H1 (cell line): ENCODE results near the gene LTBR. TPM values are rescaled to one million over a fixed set of nuclear protein-coding genes. Genes with fewer than 3 reads are reported as not detected.

Experiments
- CTCF ChIA-PET: fragments of 300-600 bp; sonication (Branson Sonifier 250); formaldehyde crosslinking; loops from one replicate; lab custom pipeline; 2021; ENCODE audit not compliant: partially characterized antibody; lab: Charles Lee
- POLR2A ChIA-PET: fragments of 300-600 bp; sonication (Branson Sonifier 250); formaldehyde crosslinking; loops from one replicate; lab custom pipeline; 2021; ENCODE audit warnings: inconsistent platforms; ENCODE audit not compliant: partially characterized antibody; lab: Charles Lee
- DNase-seq, 2 experiments: peaks; one replicate each; pipeline versions ENCODE4 v3.0.0 to v3.0.0-alpha.2; 2010 to 2022; ENCODE audit warnings: low spot score in 2 of 2, low read depth in 1 of 2, mixed read lengths in 1 of 2
- FAIRE-seq: peaks from 2 replicates; lab custom pipeline; 2011; peaks lifted over from hg19 to GRCh38; lab: Jason Lieb, UNC
- H2AFZ ChIP-seq: 2 replicates; pipeline ENCODE4 v1.8.1; 2012; ENCODE audit warnings: low read length, inconsistent platforms
- H2AK5ac ChIP-seq: 2 replicates; pipeline ENCODE4 v1.6.1; 2013; ENCODE audit warnings: low read depth, low read length
- H2BK120ac ChIP-seq: replicated peaks from 2 replicates; pipeline ENCODE3; 2013; ENCODE audit warnings: low read depth, low read length, inconsistent platforms
- H2BK12ac ChIP-seq: 2 replicates; pipeline ENCODE4 v1.6.1; 2013; ENCODE audit warnings: low read depth, low read length
- H2BK15ac ChIP-seq: 2 replicates; pipeline ENCODE4 v1.6.1; 2013; ENCODE audit warnings: low read length
- H2BK20ac ChIP-seq: 2 replicates; pipeline ENCODE4 v1.6.1; 2013; ENCODE audit warnings: low read length
- H2BK5ac ChIP-seq: 2 replicates; pipeline ENCODE4 v1.6.1; 2013; ENCODE audit warnings: low read depth, low read length
- H3K14ac ChIP-seq: 2 replicates; pipeline ENCODE4 v1.6.1; 2013; ENCODE audit warnings: inconsistent platforms; ENCODE audit not compliant: insufficient read length
- H3K18ac ChIP-seq: 2 replicates; pipeline ENCODE4 v1.6.1; 2013; ENCODE audit warnings: low read length; ENCODE audit errors: extremely low read depth
- H3K23ac ChIP-seq: 2 replicates; pipeline ENCODE4 v1.6.1; 2013; ENCODE audit warnings: inconsistent platforms; ENCODE audit not compliant: insufficient read length
- H3K23me2 ChIP-seq: 2 replicates; pipeline ENCODE4 v1.6.1; 2013; ENCODE audit warnings: low read depth, low read length
- H3K27ac ChIP-seq: 2 replicates; pipeline ENCODE4 v1.6.1; 2011; ENCODE audit warnings: low read depth, low read length, inconsistent platforms
- H3K27me3 ChIP-seq, 4 experiments: replicated peaks in 1 of 4; 1 replicate in 1 of 4; 2 replicates in 3 of 4; pipeline versions ENCODE4 v1.6.1 to v1.8.1; 2011 to 2013; ENCODE audit warnings: low read length in 3 of 4, mild to moderate bottlenecking in 3 of 4, inconsistent platforms in 2 of 4, mixed read lengths in 2 of 4, moderate library complexity in 1 of 4; ENCODE audit not compliant: control insufficient read depth in 3 of 4, insufficient read depth in 3 of 4; ENCODE audit errors: extremely low read depth in 1 of 4
- H3K36me3 ChIP-seq, 4 experiments: 2 replicates each; pipeline versions ENCODE4 v1.6.1 to v1.8.1; 2011 to 2013; ENCODE audit warnings: mild to moderate bottlenecking in 4 of 4, low read length in 3 of 4, moderate library complexity in 2 of 4, control low read depth in 1 of 4, inconsistent platforms in 1 of 4; ENCODE audit not compliant: insufficient read depth in 4 of 4, control insufficient read depth in 2 of 4
- H3K4ac ChIP-seq: replicated peaks from 2 replicates; pipeline ENCODE3; 2013; ENCODE audit warnings: low read length, low read depth, mixed read lengths, inconsistent platforms; ENCODE audit not compliant: insufficient read length
- H3K4me1 ChIP-seq, 4 experiments: replicated peaks in 1 of 4; 1 replicate in 1 of 4; 2 replicates in 3 of 4; pipeline versions ENCODE4 v1.6.1 to v1.8.1; 2011 to 2013; ENCODE audit warnings: low read length in 3 of 4, inconsistent platforms in 2 of 4, mixed read lengths in 1 of 4; ENCODE audit not compliant: insufficient read depth in 4 of 4, control insufficient read depth in 3 of 4
- H3K4me2 ChIP-seq, 2 experiments: 2 replicates each; pipeline versions ENCODE4 v1.6.1 to v1.8.1; 2011 to 2013; ENCODE audit warnings: low read depth in 2 of 2, low read length in 2 of 2, control low read depth in 1 of 2, inconsistent platforms in 1 of 2, mild to moderate bottlenecking in 1 of 2; ENCODE audit not compliant: insufficient read depth in 1 of 2
- H3K4me3 ChIP-seq, 4 experiments: fragments of 200-600, 300-600 bp in 1 of 4; sonication (generic), shearing (Covaris generic), sonication (Bioruptor Twin) in 1 of 4; 2 replicates each; pipeline versions ENCODE4 v1.5.1 to v1.8.1; 2011 to 2016; ENCODE audit warnings: low read length in 4 of 4, low read depth in 3 of 4, control low read depth in 2 of 4, inconsistent platforms in 2 of 4, mild to moderate bottlenecking in 2 of 4, mixed read lengths in 1 of 4, moderate library complexity in 1 of 4; ENCODE audit not compliant: insufficient read depth in 2 of 4; ENCODE audit errors: extremely low read depth in 1 of 4
- H3K56ac ChIP-seq: replicated peaks from 2 replicates; pipeline ENCODE3; 2013; ENCODE audit warnings: low read depth, mild to moderate bottlenecking, mixed read lengths, low read length, inconsistent platforms; ENCODE audit not compliant: insufficient read length
- H3K79me1 ChIP-seq: 2 replicates; pipeline ENCODE4 v1.6.1; 2013; ENCODE audit warnings: low read depth, low read length, control low read depth
- H3K79me2 ChIP-seq, 2 experiments: 2 replicates each; pipeline versions ENCODE4 v1.6.1 to v1.8.1; 2012 to 2013; ENCODE audit warnings: low read length in 2 of 2, mild to moderate bottlenecking in 2 of 2, inconsistent platforms in 1 of 2; ENCODE audit not compliant: insufficient read depth in 2 of 2, control insufficient read depth in 1 of 2
- H3K9ac ChIP-seq, 4 experiments: replicated peaks in 1 of 4; 1 replicate in 1 of 4; 2 replicates in 3 of 4; pipeline versions ENCODE4 v1.6.1 to v1.8.1; 2011 to 2013; ENCODE audit warnings: low read depth in 3 of 4, low read length in 3 of 4, control low read depth in 2 of 4, mild to moderate bottlenecking in 2 of 4, moderate library complexity in 2 of 4, inconsistent platforms in 1 of 4; ENCODE audit errors: extremely low read depth in 1 of 4
- H3K9me3 ChIP-seq, 2 experiments: 2 replicates each; pipeline versions ENCODE4 v1.6.1 to v1.8.1; 2012 to 2013; ENCODE audit warnings: mild to moderate bottlenecking in 2 of 2, moderate library complexity in 2 of 2, control low read depth in 1 of 2, inconsistent platforms in 1 of 2, low read depth in 1 of 2, low read length in 1 of 2, mixed read lengths in 1 of 2; ENCODE audit not compliant: insufficient read depth in 2 of 2
- H4K20me1 ChIP-seq, 2 experiments: replicated peaks in 1 of 2; 2 replicates each; pipeline versions ENCODE3 to v1.8.1; 2011 to 2013; ENCODE audit warnings: inconsistent platforms in 2 of 2, low read length in 2 of 2, mild to moderate bottlenecking in 1 of 2; ENCODE audit not compliant: insufficient read depth in 2 of 2, control insufficient read depth in 1 of 2
- H4K5ac ChIP-seq: 2 replicates; pipeline ENCODE4 v1.6.1; 2013; ENCODE audit warnings: low read length, low read depth, mixed read lengths, inconsistent platforms; ENCODE audit not compliant: insufficient read length
- H4K8ac ChIP-seq: 2 replicates; pipeline ENCODE4 v1.8.0; 2013; ENCODE audit warnings: mild to moderate bottlenecking, moderate library complexity, low read length, inconsistent platforms; ENCODE audit not compliant: insufficient read depth; ENCODE audit errors: extremely low read depth
- H4K91ac ChIP-seq: replicated peaks from 2 replicates; pipeline ENCODE3; 2013; ENCODE audit warnings: low read length, mixed read lengths, inconsistent platforms; ENCODE audit not compliant: insufficient read length
- EGR1 ChIP-seq: IDR thresholded peaks from 2 replicates; pipeline ENCODE4 v1.6.1; 2011; ENCODE audit warnings: low read depth, low read length, borderline replicate concordance
- EZH2 ChIP-seq: fragments of 200-600 bp; sonication (generic); IDR thresholded peaks from 2 replicates; pipeline ENCODE4 v1.7.1; 2012; ENCODE audit warnings: low read depth, mild to moderate bottlenecking, moderate library complexity, low read length, inconsistent platforms; ENCODE audit not compliant: severe bottlenecking
- HDAC6 ChIP-seq: IDR thresholded peaks from one replicate; pipeline ENCODE4 v1.7.1; 2012; ENCODE audit warnings: low read depth, mild to moderate bottlenecking, inconsistent platforms, low read length, moderate library complexity
- SIRT6 ChIP-seq: IDR thresholded peaks from one replicate; pipeline ENCODE4 v1.7.1; 2012; ENCODE audit warnings: low read length, inconsistent platforms
- SP2 ChIP-seq: IDR thresholded peaks from 2 replicates; pipeline ENCODE4 v1.6.1; 2012; ENCODE audit warnings: mild to moderate bottlenecking, low read length, inconsistent platforms
- TBP ChIP-seq: IDR thresholded peaks from 2 replicates; pipeline ENCODE4 v1.6.1; 2011; ENCODE audit warnings: low read depth, low read length, improper control_type of control experiment
- WGBS, 2 experiments: shearing (Covaris generic) in 1 of 2; methylation state at CpG; one replicate each; pipeline versions ENCODE4 v1.1.6 to v1.1.7; 2013 to 2015; ENCODE audit warnings: low lambda C conversion rate in 2 of 2, mixed read lengths in 2 of 2, inconsistent platforms in 1 of 2, low coverage in 1 of 2, missing lambda C conversion rate in 1 of 2; ENCODE audit not compliant: insufficient replicate concordance in 2 of 2, insufficient coverage in 1 of 2, insufficient read length in 1 of 2; ENCODE audit errors: extremely low coverage in 1 of 2, missing lambda C conversion rate in 1 of 2; 5-methylcytosine and 5-hydroxymethylcytosine counted together
- polyA plus RNA-seq, 7 experiments: library from polyadenylated mRNA; depleted of rRNA in 3 of 7; stranded (reverse) in 5 of 7; unstranded in 2 of 7; fragments of >200 nt in 5 of 7; fragments of 200-250 nt in 2 of 7; gene quantifications; 1 replicate in 5 of 7; 2 replicates in 1 of 7; 4 replicates in 1 of 7; pipeline versions ENCODE4 v1.2.1 to v1.2.3, GENCODE V29; 2011 to 2013; ENCODE audit warnings: missing spikeins in 2 of 7, mixed read lengths in 2 of 7
- total RNA-seq: library from RNA; stranded (reverse); fragmentation: NEBNext Ultra II Directional; extraction: Animal tissue kit (Norgen Biotek cat#: 25700); gene quantifications from 2 replicates; pipeline ENCODE4 v1.2.1, GENCODE V29; 2021

The LTBR gene
- total and polyA plus RNA-seq, 2 of the 8 experiments (the other 6 are each of a cell fraction or from before 2014, with no cell fraction given), result 5.1 to 6.3 TPM

DNA sequence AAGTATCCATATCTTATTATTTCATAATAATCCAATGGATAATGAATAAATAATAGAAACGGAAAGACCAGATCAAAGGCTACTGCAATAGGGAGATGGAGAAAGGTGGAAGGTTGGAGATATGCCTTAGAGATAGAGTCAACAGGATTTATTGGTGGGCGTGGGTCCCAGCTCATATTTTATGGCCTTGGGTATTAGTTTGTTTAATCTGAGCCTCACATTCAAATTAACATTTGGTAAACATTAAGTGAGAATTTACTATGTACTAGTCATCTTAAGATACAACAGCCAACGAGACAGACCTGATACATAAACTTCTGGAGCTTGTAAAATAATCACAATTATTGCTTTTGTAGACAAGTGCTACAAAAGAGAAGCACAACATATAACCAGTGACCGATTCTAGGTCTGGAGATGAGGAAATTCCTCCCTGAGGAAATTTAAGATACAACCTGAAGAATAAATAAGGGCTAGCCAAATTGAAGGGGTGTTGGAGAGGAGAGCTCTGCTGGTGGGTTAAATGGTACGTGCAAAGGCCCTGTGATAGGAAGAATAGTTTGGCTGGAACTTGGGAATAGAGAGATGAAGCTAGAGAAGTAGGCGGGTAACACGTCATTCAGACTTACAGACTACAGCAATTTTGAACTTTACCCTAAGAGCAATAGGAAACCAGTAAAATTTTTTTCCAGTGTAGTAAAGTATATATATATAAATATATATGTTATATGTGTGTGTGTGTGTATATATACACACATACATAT is 16.1 kb downstream of the LTBR start:
- Histone ChIP-seq H3K27ac (no peak overlapping the region), H4K20me1 (no peaks in the 10 kb centered on the region), H3K23ac (no peak overlapping the region), H2BK12ac (no peak overlapping the region), H3K56ac (no peak overlapping the region), H3K23me2 (no peaks in the 10 kb centered on the region), H3K79me2 (no peaks in the 10 kb centered on the region), H3K9me3 (no peaks in the 10 kb centered on the region), H4K91ac (no peak overlapping the region), H4K8ac (no peak overlapping the region), H3K18ac (no peak overlapping the region), H3K9ac (no peak overlapping the region), H3K4me2 (no peak overlapping the region), H3K36me3 (no peaks in the 10 kb centered on the region), H4K5ac (no peak overlapping the region), H2AFZ (no peak overlapping the region), H3K4me3 (no peak overlapping the region), H2BK20ac (no peak overlapping the region), H3K27me3 (no peaks in the 10 kb centered on the region), H2BK5ac (no peak overlapping the region), H3K4me1 (peaks cover 0 to 4% (median 3%) of the 10 kb centered on the region in 4 experiments; a peak in 4 of 7 replicates), H3K14ac (no peak overlapping the region), H2BK15ac (no peak overlapping the region), H2BK120ac (no peak overlapping the region), H2AK5ac (no peak overlapping the region), H3K4ac (no peak overlapping the region), H3K79me1 (no peaks in the 10 kb centered on the region)
- ChIA-PET CTCF (interaction anchor here (0.6 to 1.8 kb wide), 4 partner anchors 30 to 74 kb away, joined by 3 to 4 read pairs (median 4); no protein-coding TSS in a partner anchor), POLR2A (interaction anchor here (1.2 to 2.1 kb wide), 3 partner anchors 12 to 71 kb away, joined by 3 to 7 read pairs (median 3); partner anchors contain the start of genes LTBR and VAMP1)
- FAIRE-seq (no peak), DNase-seq (no peak)
- TF ChIP-seq EGR1 (no peak), TBP (no peak), HDAC6 (no peak), EZH2 (no peak), SIRT6 (no peak), SP2 (no peak)
- 88% methylated on average over 7 of the region's 7 CpGs; no CpG with 5 or more reads in 1 of the 2 experiments for WGBS, 2 experiments
